HG03439 (cell line): ENCODE data around the gene DMC1.
"Not testable (repeated sequence)": the region's sequence is repeated elsewhere in the genome, so short reads cannot be mapped to it uniquely, and the experiment has no call there.

Experiments
- ATAC-seq: cut with Tn5 transposase; IDR thresholded peaks from one replicate; pipeline ENCODE4 v1.9.1; 2021; ENCODE audit warnings: mild to moderate bottlenecking, moderate library complexity; ENCODE audit not compliant: unreplicated experiment

DMC1 gene

DNA sequence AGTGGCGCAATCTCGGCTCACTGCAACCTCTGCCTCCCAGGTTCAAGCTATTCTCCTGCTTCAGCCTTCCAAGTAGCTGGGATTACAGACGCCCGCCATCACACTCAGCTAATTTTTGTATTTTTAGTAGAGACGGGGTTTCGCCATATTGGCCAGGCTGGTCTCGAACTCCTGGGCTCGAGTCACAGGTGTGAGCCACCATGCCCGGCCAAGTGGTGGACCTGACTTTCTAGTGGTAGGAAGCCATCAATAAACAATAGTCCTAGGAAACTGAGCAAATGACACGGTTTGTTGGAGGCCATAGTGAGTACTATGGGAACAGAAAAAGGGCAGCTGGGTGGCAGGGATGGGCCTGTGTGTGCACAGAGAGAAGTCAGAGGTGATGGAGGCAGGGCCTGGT lies 99.8 kb downstream of the DMC1 start:
- ATAC-seq: not testable (repeated sequence)

DNA sequence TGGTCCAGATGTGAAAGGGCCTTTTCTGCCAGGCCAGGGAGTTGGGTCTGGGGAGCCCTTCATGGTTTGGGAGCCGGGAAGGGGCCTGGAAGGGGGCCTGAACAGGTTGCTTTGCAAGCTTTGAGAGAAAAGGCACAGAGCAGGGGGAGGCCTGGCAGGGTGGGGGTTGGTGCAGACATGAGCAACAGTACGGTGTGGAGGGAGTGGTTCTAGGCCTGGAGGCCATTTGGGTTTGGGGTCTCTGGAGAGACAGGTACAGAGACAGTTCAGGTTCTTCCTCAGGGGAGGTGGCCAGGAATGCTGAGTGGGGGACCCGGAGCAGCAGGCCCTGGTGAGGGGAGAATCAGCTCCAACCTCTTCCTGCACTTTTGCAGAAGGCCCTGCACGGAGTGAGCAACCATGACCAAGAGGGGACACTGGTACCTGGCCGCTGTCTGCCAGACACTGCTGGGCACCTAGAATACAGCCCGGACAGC lies 100.6 kb downstream of the DMC1 start:
- no peak for ATAC-seq
